DOHH2 (cell line): Measurements from ENCODE around the gene KCNJ15.

Source experiments
- CTCF ChIP-seq: fragments of 200-600 bp; sonication (generic); IDR thresholded peaks from one replicate; pipeline ENCODE4 v1.5.1; 2014; ENCODE audit warnings: antibody characterized with exemption, mild to moderate bottlenecking, low read depth, low read length; ENCODE audit not compliant: poor library complexity, severe bottlenecking
- EZH2phosphoT487 ChIP-seq: fragments of 200-600 bp; sonication (generic); IDR thresholded peaks from 2 replicates; pipeline ENCODE4 v1.6.1; 2017; ENCODE audit warnings: borderline replicate concordance, mild to moderate bottlenecking, antibody characterized with exemption, low read length, moderate library complexity, mixed read lengths

- no peak for TF ChIP-seq CTCF
- TF ChIP-seq EZH2phosphoT487: no peak
Observed at GRCh38 chr21:38255571-38256117, 1.1 kb upstream of the KCNJ15 start.
